H9 (cell line): Measurements from ENCODE around the gene HEATR9. TPM values are rescaled to one million over a fixed set of nuclear protein-coding genes. Genes with fewer than 3 reads are reported as not detected.

Experiments used
- DNase-seq: peaks from one replicate; pipeline ENCODE4 v3.0.0-alpha.2; 2017
- H2AFZ ChIP-seq: one replicate; pipeline ENCODE4 v1.6.1; 2013; ENCODE audit warnings: mild to moderate bottlenecking, low read length, control low read depth, moderate library complexity
- H2AK5ac ChIP-seq: 2 replicates; pipeline ENCODE4 v1.6.1; 2013; ENCODE audit warnings: low read length, control low read depth, mixed read lengths; ENCODE audit not compliant: insufficient read length
- H2BK120ac ChIP-seq: one replicate; pipeline ENCODE4 v1.6.1; 2013; ENCODE audit warnings: low read depth, mild to moderate bottlenecking, low read length, control low read depth, inconsistent platforms; ENCODE audit not compliant: poor library complexity, severe bottlenecking
- H2BK12ac ChIP-seq: 2 replicates; pipeline ENCODE4 v1.6.1; 2013; ENCODE audit warnings: low read length, control low read depth, mixed read lengths, low read depth; ENCODE audit not compliant: insufficient read length
- H2BK15ac ChIP-seq: 2 replicates; pipeline ENCODE4 v1.6.1; 2013; ENCODE audit warnings: low read depth, low read length, control low read depth
- H2BK20ac ChIP-seq: one replicate; pipeline ENCODE4 v1.6.1; 2013; ENCODE audit warnings: low read depth, mild to moderate bottlenecking, low read length, control low read depth, inconsistent platforms; ENCODE audit not compliant: poor library complexity, severe bottlenecking
- H2BK5ac ChIP-seq: 2 replicates; pipeline ENCODE4 v1.6.1; 2013; ENCODE audit warnings: low read length, control low read depth, mixed read lengths; ENCODE audit not compliant: insufficient read length
- H3K14ac ChIP-seq: 2 replicates; pipeline ENCODE4 v1.6.1; 2013; ENCODE audit warnings: low read length, control low read depth; ENCODE audit not compliant: insufficient read depth
- H3K18ac ChIP-seq: 2 replicates; pipeline ENCODE4 v1.6.1; 2013; ENCODE audit warnings: low read depth, mild to moderate bottlenecking, mixed read lengths, low read length, control low read depth; ENCODE audit not compliant: insufficient read length
- H3K23ac ChIP-seq: 2 replicates; pipeline ENCODE4 v1.6.1; 2013; ENCODE audit warnings: low read length, control low read depth, mixed read lengths, low read depth; ENCODE audit not compliant: insufficient read length
- H3K23me2 ChIP-seq: 2 replicates; pipeline ENCODE4 v1.6.1; 2013; ENCODE audit warnings: low read depth, mild to moderate bottlenecking, mixed read lengths, low read length, control low read depth; ENCODE audit not compliant: insufficient read length, poor library complexity, severe bottlenecking
- H3K27ac ChIP-seq: 2 replicates; pipeline ENCODE4 v1.5.1; 2013; ENCODE audit warnings: low read length, control low read depth, mixed read lengths, low read depth; ENCODE audit not compliant: insufficient read length
- H3K27me3 ChIP-seq: 2 replicates; pipeline ENCODE4 v1.6.1; 2013; ENCODE audit warnings: low read length, control low read depth, inconsistent platforms; ENCODE audit not compliant: insufficient read depth
- H3K4ac ChIP-seq: 2 replicates; pipeline ENCODE4 v1.6.1; 2013; ENCODE audit warnings: low read depth, mild to moderate bottlenecking, control low read depth, inconsistent platforms, low read length, moderate library complexity
- H3K4me1 ChIP-seq: 2 replicates; pipeline ENCODE4 v1.6.1; 2013; ENCODE audit warnings: low read length, control low read depth, inconsistent platforms; ENCODE audit not compliant: insufficient read depth
- H3K4me2 ChIP-seq: 2 replicates; pipeline ENCODE4 v1.6.1; 2013; ENCODE audit warnings: low read length, control low read depth, mixed read lengths; ENCODE audit not compliant: insufficient read length, insufficient read depth
- H3K56ac ChIP-seq: 2 replicates; pipeline ENCODE4 v1.6.1; 2013; ENCODE audit warnings: low read depth, mild to moderate bottlenecking, mixed read lengths, low read length, control low read depth; ENCODE audit not compliant: insufficient read length
- H3K79me1 ChIP-seq: 2 replicates; pipeline ENCODE4 v1.6.1; 2013; ENCODE audit warnings: low read depth, mild to moderate bottlenecking, moderate library complexity, low read length, control low read depth, inconsistent platforms; ENCODE audit not compliant: insufficient read depth, poor library complexity, severe bottlenecking
- H3K79me2 ChIP-seq: 2 replicates; pipeline ENCODE4 v1.6.1; 2013; ENCODE audit warnings: low read length, control low read depth, inconsistent platforms; ENCODE audit not compliant: insufficient read depth
- H3K9ac ChIP-seq: 2 replicates; pipeline ENCODE4 v1.6.1; 2013; ENCODE audit warnings: low read length, control low read depth, mixed read lengths; ENCODE audit not compliant: insufficient read length; ENCODE audit errors: extremely low read depth
- H3K9me3 ChIP-seq: one replicate; pipeline ENCODE4 v1.6.1; 2013; ENCODE audit warnings: low read depth, low read length, inconsistent platforms; ENCODE audit not compliant: control insufficient read depth
- H3T11ph ChIP-seq: one replicate; pipeline ENCODE4 v1.6.1; 2013; ENCODE audit warnings: mild to moderate bottlenecking, low read length, control low read depth, inconsistent platforms
- H4K20me1 ChIP-seq: one replicate; pipeline ENCODE4 v1.6.1; 2013; ENCODE audit not compliant: control insufficient read depth, insufficient read length, insufficient read depth
- H4K5ac ChIP-seq: 2 replicates; pipeline ENCODE4 v1.6.1; 2013; ENCODE audit warnings: low read depth, mild to moderate bottlenecking, mixed read lengths, low read length, control low read depth; ENCODE audit not compliant: insufficient read length
- H4K8ac ChIP-seq: replicated peaks from 2 replicates; pipeline ENCODE4 v1.6.1; 2013; ENCODE audit warnings: low read length, control low read depth, mixed read lengths, low read depth; ENCODE audit not compliant: insufficient read length
- H4K91ac ChIP-seq: 2 replicates; pipeline ENCODE4 v1.6.1; 2013; ENCODE audit warnings: low read depth, mild to moderate bottlenecking, moderate library complexity, mixed read lengths, low read length, control low read depth; ENCODE audit not compliant: insufficient read length
- H3K27ac Mint-ChIP-seq, 3 experiments: 2 replicates in 2 of 3; 3 replicates in 1 of 3; pipeline ENCODE4 v1.8.0; 2020 to 2021; ENCODE audit warnings: mixed read lengths in 3 of 3, mild to moderate bottlenecking in 1 of 3, moderate library complexity in 1 of 3
- H3K27me3 Mint-ChIP-seq: 2 replicates; pipeline ENCODE4 v1.8.0; 2021; ENCODE audit warnings: low read depth, mild to moderate bottlenecking, moderate library complexity, mixed read lengths
- H3K36me3 Mint-ChIP-seq, 3 experiments: 2 replicates in 2 of 3; 3 replicates in 1 of 3; pipeline ENCODE4 v1.8.0; 2020 to 2021; ENCODE audit warnings: low read depth in 3 of 3, mixed read lengths in 3 of 3; ENCODE audit not compliant: insufficient read depth in 1 of 3
- H3K4me1 Mint-ChIP-seq, 2 experiments: 2 replicates each; pipeline ENCODE4 v1.8.0; 2020; ENCODE audit warnings: mixed read lengths in 2 of 2
- H3K4me3 Mint-ChIP-seq, 2 experiments: 2 replicates in 1 of 2; 3 replicates in 1 of 2; pipeline ENCODE4 v1.8.0; 2020 to 2021; ENCODE audit warnings: mild to moderate bottlenecking in 2 of 2, mixed read lengths in 2 of 2, moderate library complexity in 1 of 2
- H3K9me3 Mint-ChIP-seq, 2 experiments: 2 replicates in 1 of 2; 3 replicates in 1 of 2; pipeline ENCODE4 v1.8.0; 2020; ENCODE audit warnings: mild to moderate bottlenecking in 2 of 2, mixed read lengths in 2 of 2, moderate library complexity in 1 of 2
- CTCF ChIP-seq: fragments of 200-600 bp; sonication (generic); conservative IDR thresholded peaks from 3 replicates; pipeline ENCODE4 v1.8.0; 2021; ENCODE audit warnings: antibody characterized with exemption, mild to moderate bottlenecking
- WGBS: extraction: QIAGEN DNeasy Blood & Tissue Kit; methylation state at CpG from one replicate; pipeline ENCODE4 v1.1.7; 2013; ENCODE audit warnings: missing lambda C conversion rate, low lambda C conversion rate, mixed read lengths; ENCODE audit not compliant: insufficient read length; ENCODE audit errors: extremely low coverage; 5-methylcytosine and 5-hydroxymethylcytosine counted together
- total RNA-seq: library from RNA; stranded (reverse); gene quantifications from 2 replicates; pipeline ENCODE4 v1.2.1, GENCODE V29; 2021

HEATR9 gene
- total RNA-seq, 1 experiment from 2014 or later: not detected

DNA sequence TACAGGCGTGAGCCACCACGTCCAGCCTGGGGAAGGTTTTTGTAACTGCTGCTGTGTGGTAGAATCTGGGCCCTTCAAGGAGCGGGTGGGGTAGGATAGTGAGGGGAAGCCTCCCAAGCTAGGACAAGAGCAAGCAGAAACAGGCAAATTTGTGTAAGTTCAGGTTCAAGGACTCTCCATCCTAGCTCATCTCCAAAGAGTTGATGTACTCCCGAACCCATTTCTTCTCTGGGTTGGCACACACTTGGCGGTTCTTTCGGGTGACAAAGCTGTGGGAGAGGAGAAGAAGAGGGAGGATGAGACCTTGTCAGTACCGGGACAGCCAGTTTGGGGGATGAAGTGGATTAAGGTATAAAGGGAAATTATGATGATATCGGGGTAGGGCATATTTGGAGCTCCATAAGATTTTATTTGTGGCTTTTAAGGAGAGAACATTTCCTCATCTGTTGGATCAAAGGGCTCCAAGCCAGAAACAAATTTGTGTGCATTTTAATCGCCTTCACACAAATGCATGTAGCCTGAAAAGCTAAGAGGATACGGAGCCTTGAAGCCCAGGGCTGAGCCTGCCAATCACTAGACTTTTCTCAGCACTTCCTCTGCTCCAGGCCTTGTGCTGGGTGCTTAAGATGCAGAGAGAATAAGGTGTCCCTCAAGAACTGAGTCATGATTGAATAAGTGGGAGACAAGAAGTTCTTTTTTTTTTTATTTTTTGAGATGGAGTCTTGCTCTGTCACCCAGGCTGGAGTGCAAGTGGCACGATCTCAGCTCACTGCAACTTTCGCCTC, 3.7 kb upstream of the HEATR9 start:
- Histone ChIP-seq H3K9ac (no peak overlapping the region), H2BK15ac (no peak overlapping the region), H3K18ac (no peak overlapping the region), H3K14ac (no peak overlapping the region), H3T11ph (no peak overlapping the region), H4K20me1 (no peaks in the 10 kb centered on the region), H3K56ac (no peak overlapping the region), H3K23me2 (no peaks in the 10 kb centered on the region), H2BK120ac (no peak overlapping the region), H3K79me2 (no peaks in the 10 kb centered on the region), H3K4me1 (peaks cover 3% of the 10 kb centered on the region; the same call in 1 of the 2 replicates), H2BK20ac (no peak overlapping the region), H3K4me2 (no peak overlapping the region), H4K8ac (no peak overlapping the region), H2AFZ (no peak overlapping the region), H3K4ac (no peak overlapping the region), H3K27ac (no peak overlapping the region), H4K5ac (no peak overlapping the region), H4K91ac (no peak overlapping the region), H3K79me1 (no peaks in the 10 kb centered on the region), H3K23ac (no peak overlapping the region), H2BK5ac (no peak overlapping the region), H2BK12ac (no peak overlapping the region), H2AK5ac (no peak overlapping the region), H3K9me3 (no peaks in the 10 kb centered on the region), H3K27me3 (no peaks in the 10 kb centered on the region)
- H3K27me3 Mint-ChIP-seq: no peaks in the 10 kb centered on the region; the same call in 1 of the 2 replicates
- TF ChIP-seq CTCF: no peak
- no peak overlapping the region; a peak in 1 of 7 replicates for H3K27ac Mint-ChIP-seq
- no peaks in the 10 kb centered on the region; a peak in 1 of 7 replicates for H3K36me3 Mint-ChIP-seq
- H3K9me3 Mint-ChIP-seq: no peaks in the 10 kb centered on the region
- no CpG with 5 or more reads among the region's 12 CpGs for WGBS
- no peak overlapping the region for H3K4me3 Mint-ChIP-seq
- DNase-seq: no peak
- peaks cover 8 to 13% of the 10 kb centered on the region in 2 experiments for H3K4me1 Mint-ChIP-seq
